GM12891 (cell line): ENCODE results near the gene FAM241A.

Source experiments
- POLR2A ChIP-seq: IDR thresholded peaks from 2 replicates; pipeline ENCODE4 v1.6.1; 2011; ENCODE audit warnings: low read depth, low read length, control low read depth
- POLR2AphosphoS5 ChIP-seq: IDR thresholded peaks from 2 replicates; pipeline ENCODE4 v1.6.1; 2011; ENCODE audit warnings: low read depth, low read length, control low read depth
- POU2F2 ChIP-seq: IDR thresholded peaks from 2 replicates; pipeline ENCODE4 v1.6.1; 2011; ENCODE audit warnings: low read depth, mild to moderate bottlenecking, control low read depth, low read length, moderate library complexity

- TF ChIP-seq POLR2A = no peak
- no peak for TF ChIP-seq POLR2AphosphoS5
- no peak for TF ChIP-seq POU2F2
These were observed 51.2 kb downstream of the FAM241A start for GRCh38 chr4:112196461-112196860.
